HTERT RPE-1 (cell line): ENCODE results near the gene ARSK.
"Not testable (repeated sequence)": the region's sequence is repeated elsewhere in the genome, so short reads cannot be mapped to it uniquely, and the experiment has no call there.

Experiments used
- in situ Hi-C: fragments of 300-500 bp; cut with MboI; formaldehyde crosslinking; loops from 4 replicates; pipeline ENCODE4 v1.14.3; 2020; ENCODE audit warnings: low sequenced_read_pairs

ARSK gene

DNA sequence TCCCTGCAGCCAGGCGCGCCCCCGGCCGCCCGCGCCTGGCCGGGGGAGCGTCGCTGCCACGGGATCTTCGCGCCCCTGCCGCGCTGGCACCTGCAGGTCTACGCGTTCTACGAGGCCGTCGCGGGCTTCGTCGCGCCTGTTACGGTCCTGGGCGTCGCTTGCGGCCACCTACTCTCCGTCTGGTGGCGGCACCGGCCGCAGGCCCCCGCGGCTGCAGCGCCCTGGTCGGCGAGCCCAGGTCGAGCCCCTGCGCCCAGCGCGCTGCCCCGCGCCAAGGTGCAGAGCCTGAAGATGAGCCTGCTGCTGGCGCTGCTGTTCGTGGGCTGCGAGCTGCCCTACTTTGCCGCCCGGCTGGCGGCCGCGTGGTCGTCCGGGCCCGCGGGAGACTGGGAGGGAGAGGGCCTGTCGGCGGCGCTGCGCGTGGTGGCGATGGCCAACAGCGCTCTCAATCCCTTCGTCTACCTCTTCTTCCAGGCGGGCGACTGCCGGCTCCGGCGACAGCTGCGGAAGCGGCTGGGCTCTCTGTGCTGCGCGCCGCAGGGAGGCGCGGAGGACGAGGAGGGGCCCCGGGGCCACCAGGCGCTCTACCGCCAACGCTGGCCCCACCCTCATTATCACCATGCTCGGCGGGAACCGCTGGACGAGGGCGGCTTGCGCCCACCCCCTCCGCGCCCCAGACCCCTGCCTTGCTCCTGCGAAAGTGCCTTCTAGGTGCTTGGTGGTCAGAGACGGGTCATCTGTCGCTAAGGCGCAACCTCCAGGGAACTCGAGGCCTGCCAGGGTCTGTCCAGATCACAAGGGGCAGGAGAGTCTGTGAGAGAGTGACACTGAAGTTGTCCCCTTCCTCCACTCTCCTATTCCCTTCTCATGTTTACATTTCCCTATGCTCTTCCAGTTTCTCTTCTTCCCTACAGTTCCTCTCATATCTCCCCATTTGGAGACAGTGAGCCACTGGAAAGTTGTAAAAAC lies 66.3 kb downstream of the ARSK start:
- in situ Hi-C loops = no loop called here

DNA sequence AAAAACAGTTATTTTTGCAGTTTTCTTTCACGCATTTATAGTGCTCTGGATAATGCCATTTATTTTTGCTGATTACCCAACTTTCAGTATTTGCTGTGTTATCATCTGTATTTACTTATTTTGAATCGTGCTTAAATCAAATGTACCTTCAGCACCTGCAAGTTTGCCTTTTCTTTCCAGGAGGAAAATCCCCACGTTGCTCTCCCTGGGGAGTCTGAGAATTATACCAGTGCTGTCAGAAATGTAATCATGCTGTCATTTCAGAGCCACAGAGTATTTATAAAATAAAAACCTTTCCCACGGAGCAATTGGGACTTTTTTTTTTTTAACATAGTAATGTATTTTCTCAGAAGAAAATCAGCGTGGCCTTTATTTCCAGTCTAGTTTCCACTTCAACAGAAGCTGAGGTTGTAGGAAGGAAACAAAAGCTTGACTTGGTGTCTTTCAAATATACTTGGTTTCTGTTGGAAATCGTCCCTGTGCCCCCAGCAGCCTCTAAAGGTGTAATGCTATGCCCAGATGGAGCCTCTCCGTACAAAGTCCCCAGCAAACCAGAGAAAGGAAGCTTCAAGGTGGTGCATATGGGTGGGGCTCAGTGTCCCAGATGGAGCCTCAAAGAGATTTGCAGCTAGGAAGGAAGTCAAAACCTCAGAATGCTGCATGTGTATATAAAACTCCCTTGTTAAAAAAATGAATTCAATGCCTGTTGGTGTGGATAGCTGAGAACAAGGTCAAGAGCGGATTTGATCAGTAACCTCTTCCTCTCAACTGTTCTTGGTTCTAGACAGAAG lies 67.1 kb downstream of the ARSK start:
- in situ Hi-C loops = no loop called here

DNA sequence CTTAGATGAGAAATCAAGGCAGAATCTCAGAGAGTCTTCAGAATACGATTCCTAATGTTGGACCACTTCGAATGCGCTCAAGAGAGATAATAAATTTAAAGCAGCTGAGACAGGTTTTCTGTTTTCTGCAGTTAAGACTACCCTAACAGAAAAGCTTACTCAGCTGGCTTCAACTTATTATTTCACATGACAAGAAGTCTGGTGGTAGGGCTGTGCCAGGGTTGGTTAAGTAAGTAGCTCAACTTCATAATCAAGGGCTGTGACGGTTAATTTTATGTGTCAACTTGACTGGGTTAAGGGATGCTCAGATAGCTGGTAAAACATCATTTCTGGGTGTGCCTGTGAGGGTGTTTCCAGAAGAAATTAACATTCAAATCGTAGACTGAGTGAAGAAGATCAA lies 68.8 kb downstream of the ARSK start:
- in situ Hi-C loops = no loop called here

DNA sequence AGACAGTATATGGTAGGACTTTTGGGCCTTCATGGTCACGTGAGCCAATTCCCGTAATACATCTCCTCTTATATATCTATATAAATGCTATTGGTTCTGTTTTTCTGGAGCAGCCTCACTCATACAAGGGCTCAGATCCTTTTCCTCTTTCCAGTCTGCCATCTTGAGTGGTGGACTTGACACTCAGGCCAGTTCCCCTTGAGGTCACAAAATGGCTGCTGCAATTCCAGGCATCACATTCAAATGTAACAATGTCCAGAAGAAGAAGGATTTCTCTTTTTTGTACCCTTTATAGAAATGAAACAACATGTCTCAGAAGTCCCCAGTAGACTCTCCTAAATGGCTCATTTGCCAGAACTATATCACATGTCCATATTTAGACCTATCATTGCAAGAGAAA lies 69.5 kb downstream of the ARSK start:
- in situ Hi-C loops = no loop called here

DNA sequence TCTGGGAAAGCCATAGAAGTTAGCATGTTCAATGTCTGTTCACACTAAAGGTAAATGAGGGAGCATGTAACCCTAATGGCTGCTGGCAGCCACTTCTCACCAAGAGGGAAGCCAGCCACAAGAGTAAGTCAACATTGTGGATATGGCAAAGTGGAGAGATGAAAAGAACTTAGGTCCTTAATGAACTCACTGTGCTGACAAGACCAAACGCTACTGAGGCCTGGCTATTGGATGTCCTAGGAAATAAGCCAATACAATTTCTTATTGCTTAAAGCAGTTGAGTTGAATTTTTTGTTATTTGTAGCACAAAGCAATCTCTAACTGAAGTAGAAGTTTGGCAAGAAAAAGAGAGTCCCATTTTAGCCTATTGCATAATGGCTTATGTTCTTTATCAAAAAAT lies 71.8 kb downstream of the ARSK start:
- in situ Hi-C loops = no loop called here

DNA sequence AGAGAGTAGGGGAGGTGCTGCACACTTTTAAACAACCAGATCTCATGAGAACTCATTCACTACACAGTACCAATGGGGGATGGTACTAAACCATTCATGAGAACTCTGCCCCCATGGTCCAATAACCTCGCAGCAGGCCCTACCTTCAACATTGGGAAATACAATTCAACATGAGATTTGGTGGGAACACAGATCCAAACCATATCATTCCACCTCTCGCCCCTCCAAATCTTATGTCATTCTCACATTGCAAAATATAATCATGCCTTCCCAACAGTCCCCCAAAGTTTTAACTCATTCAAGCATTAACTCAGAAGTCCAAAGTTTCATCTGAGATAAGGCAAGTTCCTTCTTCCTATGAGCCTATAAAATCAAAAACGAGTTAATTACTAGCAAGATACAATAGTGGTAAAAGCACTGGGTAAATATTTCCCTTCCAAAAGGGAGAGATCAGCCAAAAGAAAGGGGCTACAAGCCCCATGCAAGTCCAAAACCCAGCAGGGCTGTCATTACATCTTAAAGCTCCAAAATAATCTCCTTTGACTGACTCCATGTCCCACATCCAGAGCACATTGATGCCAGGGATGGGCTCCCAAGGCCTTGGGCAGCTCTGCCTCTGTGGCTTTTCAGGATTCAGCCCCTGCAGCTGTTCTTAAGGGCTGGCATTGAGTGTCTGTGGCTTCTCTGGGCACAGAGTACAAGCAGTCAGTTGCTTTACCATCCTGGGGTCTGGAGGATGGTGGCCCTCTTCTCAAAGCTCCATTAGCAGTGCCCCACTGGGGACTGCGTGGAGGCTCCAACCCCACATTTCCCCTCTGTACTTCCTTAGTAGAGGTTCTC lies 73.3 kb downstream of the ARSK start:
- in situ Hi-C loops = no loop called here

DNA sequence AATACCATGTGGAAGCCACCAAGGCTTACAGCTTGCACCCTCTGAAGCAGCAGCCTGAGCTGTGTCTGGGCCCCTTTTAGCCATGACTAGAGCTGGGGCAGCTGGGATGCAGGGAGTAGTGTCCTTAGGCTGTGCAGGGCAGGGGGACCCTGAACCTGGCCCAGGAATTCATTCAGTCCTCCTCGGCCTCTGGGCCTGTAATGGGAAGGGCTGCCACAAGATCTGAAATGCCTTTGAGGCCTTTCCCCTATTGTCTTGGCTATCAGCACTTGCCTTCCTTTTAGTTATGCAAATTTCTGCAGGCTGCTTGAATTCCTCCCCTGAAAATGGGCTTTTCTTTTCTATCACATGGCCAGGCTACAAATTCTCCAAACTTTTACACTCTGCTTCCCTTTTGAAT lies 74.0 kb downstream of the ARSK start:
- in situ Hi-C loops = no loop called here

DNA sequence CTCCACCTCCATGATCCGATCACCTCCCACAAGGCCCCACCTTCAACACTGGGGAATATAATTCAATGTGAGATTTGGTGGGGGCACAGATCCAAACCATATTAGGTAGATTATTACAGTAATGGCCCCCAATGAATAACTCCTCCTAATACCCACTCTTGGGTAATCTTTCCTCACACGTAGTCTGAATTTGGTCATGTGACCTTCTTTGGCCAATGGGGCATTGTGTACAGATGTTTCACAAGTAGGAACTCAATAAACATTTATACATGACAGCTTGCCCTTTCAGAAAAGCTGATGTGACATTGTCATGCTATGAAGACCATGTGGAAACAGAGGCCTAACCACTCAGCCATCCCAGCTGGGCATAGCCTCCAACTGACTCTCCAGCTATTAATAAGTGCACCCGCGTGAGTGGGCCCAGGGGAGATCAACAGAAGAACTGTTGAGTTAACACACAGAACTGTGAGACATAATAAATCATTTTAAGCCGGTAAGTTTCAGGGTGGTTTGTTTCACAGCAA lies 75.6 kb downstream of the ARSK start:
- in situ Hi-C loops = no loop called here

DNA sequence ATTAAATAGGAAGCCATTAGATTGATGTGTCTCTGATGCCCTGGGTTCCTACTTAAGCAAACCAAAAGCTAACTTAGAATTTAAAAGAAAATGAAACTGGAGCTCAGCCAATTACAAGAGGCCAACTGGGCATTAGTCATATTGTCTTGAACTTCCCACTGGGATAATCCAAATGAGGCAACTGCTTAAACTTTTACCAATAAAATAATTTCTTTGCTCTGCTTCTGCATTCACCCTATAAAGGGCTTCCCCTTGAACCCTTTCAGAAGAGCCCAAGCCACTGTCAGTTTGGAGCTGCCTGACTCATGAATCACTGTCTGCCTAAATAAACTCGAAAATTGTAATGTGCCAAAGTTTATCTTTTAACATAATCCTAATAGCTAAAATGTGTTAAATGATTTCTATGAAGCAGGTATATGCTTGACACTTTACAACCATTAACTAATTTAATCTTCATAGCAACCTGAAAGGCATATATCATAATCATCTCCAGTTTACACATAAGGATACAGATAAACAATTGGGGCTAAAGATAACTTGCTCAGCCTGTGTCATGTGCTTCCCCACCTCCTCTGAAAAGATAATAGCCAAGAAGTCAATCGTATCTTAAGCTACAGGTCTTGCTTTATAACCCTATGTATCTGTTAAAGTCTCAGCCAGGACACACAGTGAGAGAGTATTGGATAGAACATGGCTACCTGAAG lies 76.5 kb downstream of the ARSK start:
- in situ Hi-C loops = no loop called here

DNA sequence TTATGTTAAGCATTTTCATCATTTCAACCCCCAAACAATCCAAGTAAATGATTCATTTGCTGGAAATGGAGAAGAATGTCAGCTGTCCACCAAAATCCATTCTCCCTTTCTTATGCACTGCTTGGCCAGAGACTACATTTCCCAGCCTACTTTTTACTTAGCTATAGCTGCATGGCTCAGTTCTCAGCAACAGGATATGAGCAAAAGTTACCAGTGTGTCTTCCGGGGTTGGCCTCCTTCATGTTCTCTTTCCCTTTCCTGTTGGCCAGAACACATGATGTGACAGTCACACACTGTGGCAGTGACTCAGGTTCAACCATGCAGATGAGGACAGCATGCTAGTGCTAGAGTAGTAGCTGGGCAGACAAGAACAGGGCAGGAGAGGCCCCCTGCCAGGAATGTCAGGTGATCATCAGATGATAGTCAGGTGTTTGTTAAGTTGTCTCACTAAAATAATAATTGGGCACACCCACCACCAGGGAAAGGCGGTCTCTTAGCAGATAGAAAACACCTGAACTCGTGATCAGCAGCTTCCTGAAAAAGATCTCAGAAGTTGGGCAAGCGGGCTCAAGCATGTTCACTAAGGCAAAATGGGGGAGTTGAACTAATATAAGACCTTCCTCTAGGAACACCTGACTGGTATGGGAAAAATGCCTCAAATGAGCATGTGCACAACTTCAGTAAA lies 77.2 kb downstream of the ARSK start:
- in situ Hi-C loops = no loop called here

DNA sequence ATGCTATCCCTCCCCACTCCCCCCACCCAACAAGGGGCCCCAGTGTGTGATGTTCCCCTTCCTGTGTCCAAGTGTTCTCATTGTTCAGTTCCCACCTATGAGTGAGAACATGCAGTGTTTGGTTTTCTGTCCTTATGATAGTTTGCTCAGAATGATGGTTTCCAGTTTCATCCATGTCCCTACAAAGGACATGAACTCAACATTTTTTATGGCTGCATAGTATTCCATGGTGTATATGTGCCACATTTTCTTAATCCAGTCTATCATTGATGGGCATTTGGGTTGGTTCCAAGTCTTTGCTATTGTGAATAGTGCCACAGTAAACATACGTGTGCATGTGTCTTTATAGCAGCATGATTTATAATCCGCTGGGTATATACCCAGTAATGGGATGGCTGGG lies 78.0 kb downstream of the ARSK start:
- in situ Hi-C loops = not testable (repeated sequence)

DNA sequence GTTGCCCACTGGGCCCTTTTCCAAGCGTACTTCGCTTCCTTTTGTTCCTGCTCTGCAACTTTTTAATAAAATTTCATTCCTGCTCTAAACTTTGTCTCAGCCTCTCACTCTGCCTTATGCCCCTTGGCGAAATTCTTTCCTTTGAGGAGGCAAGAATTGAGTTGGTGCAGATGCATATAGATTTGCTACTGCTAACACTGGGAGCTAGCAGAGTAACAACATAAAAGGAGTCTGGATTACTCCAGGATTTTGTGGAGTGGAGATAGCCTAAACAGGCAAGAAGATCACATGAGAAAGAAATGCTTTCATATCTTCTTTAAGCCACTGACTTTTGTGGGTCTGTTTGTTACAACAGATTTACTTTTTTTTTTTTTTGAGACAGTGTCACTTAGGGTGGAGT lies 78.8 kb downstream of the ARSK start:
- in situ Hi-C loops = no loop called here

DNA sequence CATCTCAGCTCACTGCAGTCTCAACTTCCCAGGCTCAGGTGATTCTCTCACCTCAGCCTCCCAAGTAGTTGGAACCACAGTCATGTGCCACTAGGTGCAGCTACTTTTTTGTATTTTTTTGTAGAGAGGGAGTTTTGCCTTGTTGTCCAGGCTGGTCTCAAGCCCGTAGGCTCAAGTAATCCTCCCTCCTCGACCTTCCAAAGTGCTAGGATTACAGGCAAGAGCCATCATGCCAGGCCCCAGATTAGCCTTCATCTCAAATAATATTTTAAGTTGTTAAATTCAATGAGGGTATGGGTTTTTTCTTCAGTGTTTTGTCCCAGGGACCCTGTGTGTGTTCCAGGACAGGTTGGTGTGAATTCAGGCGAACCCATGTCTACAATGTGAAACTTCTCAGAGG lies 79.2 kb downstream of the ARSK start:
- in situ Hi-C loops = no loop called here

DNA sequence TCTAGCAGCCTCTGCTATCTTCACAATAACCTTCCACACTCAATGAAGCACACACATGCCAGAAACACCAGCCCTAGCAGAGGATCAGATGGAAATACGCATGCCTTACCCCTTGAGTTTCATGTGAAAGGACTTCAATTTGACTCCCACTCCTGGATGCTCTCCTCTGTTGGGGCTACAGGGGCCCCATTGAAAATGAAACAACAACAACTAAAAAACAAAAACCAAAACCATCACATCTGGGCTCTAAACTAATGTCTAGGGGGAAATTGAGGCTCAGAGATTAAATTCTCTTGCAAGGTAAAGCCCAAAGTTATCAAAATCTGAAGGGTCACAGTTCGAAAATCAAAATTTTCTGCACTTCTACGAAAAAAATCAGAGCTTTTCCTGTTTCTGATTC lies 83.7 kb downstream of the ARSK start:
- in situ Hi-C loops = no loop called here

DNA sequence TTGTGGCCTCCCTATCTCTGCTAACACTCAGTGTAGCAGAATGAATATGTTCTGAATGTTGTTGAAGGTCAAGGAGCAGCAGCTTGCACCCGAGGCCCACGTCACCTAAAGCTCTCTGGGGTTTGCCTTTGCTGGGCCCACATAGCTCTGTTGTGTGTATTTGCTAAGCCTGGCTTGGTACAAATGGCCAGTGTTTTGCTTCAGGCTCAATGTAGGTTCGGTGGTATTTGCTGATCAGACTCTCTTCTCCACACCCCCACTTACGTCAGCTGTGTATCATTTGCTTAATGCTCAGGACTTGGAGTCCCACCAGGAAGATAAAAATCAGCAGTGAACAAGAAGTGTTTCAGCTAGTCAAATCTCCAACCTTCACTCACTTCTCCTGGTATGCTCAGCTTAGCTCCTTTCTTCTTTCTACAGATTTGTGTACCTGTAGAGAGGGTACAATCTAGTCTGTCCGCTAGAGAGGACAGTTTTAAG lies 86.9 kb downstream of the ARSK start:
- in situ Hi-C loops = no loop called here

DNA sequence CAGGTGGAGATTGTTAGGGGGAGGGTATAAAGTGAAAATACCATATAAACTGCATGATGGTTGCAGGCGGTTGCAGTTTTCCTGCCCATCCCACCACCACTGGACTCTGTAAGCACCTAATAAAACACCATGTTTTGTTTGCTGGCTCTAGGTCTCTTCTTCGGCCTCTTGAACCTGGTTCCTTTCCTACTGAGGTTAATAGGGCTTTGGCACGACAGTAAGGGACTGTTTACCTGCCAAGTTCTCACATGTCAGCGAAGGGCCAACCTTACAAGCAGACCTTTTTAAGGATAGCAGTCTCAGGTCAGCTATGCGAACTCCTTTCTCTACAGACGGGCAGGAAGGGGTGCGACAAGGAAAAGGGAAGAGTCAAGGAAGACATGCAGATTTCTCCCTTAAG lies 88.3 kb downstream of the ARSK start:
- in situ Hi-C loops = no loop called here

DNA sequence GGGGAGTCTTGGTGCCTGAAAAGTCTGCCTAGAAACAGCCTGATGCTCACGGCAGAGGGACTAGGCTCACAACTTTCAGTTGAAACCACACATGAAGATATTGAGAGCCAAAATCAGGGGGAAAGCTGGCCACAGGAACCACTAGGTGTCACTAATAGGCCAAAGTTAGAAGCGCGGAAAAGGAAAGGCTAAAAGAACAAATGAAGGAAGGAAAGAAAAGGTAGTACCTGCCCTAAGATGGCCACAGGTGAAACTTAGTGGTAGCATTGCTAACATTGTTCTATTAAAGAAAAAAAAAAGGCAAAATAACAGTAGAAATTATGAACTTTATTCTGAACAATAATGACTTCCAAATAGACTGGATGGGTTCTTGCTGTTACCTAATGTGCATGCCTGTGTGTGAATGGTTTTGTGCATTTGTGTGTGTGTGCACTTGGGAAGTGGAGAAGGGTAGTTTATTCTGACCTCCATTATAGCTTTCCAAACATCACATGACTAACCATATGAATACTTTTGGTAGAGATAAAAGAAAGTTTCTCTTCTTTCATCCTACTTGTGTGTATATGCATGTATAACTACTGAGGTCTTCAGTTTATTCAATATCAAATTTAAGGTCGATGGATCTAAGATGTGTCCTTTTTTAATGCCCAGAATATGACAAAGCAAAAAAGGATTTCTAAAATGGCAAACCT lies 89.6 kb downstream of the ARSK start:
- in situ Hi-C loops = no loop called here

DNA sequence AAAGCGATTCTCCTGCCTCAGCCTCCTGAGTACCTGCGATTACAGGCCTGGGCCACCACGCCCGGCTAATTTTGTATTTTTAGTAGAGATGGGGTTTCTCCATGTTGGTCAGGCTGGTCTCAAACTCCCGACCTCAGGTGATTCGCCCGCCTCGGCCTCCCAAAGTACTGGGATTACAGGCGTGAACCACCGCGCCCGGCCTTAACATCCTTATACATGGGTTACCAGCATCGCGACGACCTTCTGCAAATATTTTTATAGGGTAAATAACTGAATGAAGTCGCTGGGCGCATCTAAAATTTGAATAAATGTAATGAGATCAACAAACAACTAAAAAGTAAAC lies 91.3 kb downstream of the ARSK start:
- in situ Hi-C loops = not testable (repeated sequence)
